ENCODE measurements around the gene MRPL12.

- no peak for TF ChIP-seq CTCF (IDR thresholded peaks at IDR 0.05)
- no peak for TF ChIP-seq POLR2A (IDR thresholded peaks at IDR 0.05)
Measured at GRCh38 chr17:81703747-81704654, 834 bp downstream of the MRPL12 start.
